Gastroesophageal sphincter (tissue), 3 donors: ENCODE data around the gene CCDC85C.

Source experiments
- EP300 ChIP-seq: sonication (generic); formaldehyde crosslinking; IDR thresholded peaks from one replicate; pipeline ENCODE4 v1.6.1; 2017; ENCODE audit warnings: antibody characterized with exemption, mild to moderate bottlenecking
- POLR2A ChIP-seq, 2 donors: fragments of 450-650 bp; IDR thresholded peaks; one replicate each; pipeline ENCODE4 v1.6.1; 2017; ENCODE audit warnings: antibody characterized with exemption in 2 of 2, mild to moderate bottlenecking in 2 of 2, moderate library complexity in 1 of 2
- POLR2AphosphoS5 ChIP-seq: sonication (generic); formaldehyde crosslinking; IDR thresholded peaks from one replicate; pipeline ENCODE4 v1.6.1; 2017; ENCODE audit warnings: antibody characterized with exemption
- TF ChIP-seq, protein P1 (sequence below), 4 experiments: fragments of 200-600 bp in 2 of 4; fragments of 450-650 bp in 2 of 4; sonication (generic) in 1 of 4; IDR thresholded peaks; one replicate each; pipeline ENCODE4 v1.5.1; 2017 to 2019; ENCODE audit warnings: antibody characterized with exemption in 4 of 4, mild to moderate bottlenecking in 2 of 4, moderate library complexity in 2 of 4

DNA sequence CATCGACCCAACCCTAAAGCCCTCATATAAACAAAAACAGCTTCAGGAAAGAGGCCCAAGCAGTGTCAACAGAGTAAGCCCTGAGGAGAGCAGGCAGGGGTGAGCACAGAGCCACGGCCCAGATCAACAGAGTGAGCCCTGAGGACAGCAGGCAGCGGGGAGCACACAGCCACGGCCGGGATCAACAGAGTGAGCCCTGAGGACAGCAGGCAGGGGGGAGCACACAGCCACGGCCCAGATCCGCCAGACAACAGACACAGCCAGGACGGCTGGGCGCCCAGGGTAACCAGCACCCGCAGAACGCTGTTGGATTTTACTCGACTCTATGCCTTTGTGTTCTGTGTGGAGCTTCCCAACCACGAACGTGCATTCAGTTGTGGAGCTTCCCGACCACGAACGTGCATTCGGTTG, 15.0 kb downstream of the CCDC85C start:
- TF ChIP-seq, protein P1, sequence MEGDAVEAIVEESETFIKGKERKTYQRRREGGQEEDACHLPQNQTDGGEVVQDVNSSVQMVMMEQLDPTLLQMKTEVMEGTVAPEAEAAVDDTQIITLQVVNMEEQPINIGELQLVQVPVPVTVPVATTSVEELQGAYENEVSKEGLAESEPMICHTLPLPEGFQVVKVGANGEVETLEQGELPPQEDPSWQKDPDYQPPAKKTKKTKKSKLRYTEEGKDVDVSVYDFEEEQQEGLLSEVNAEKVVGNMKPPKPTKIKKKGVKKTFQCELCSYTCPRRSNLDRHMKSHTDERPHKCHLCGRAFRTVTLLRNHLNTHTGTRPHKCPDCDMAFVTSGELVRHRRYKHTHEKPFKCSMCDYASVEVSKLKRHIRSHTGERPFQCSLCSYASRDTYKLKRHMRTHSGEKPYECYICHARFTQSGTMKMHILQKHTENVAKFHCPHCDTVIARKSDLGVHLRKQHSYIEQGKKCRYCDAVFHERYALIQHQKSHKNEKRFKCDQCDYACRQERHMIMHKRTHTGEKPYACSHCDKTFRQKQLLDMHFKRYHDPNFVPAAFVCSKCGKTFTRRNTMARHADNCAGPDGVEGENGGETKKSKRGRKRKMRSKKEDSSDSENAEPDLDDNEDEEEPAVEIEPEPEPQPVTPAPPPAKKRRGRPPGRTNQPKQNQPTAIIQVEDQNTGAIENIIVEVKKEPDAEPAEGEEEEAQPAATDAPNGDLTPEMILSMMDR (IDR thresholded peaks at IDR 0.05), result no peak
- TF ChIP-seq POLR2A (IDR thresholded peaks at IDR 0.05) (no peak), EP300 (no peak), POLR2AphosphoS5 (no peak)
